GOT3 (cell line): ENCODE measurements around the gene LHX6.

Experiments
- DNase-seq: peaks from one replicate; lab custom pipeline; 2025; ENCODE audit warnings: mixed read lengths; lab: John Stamatoyannopoulos, UW

The LHX6 gene

GRCh38 chr9:122216138-122216797 is 12.5 kb downstream of the LHX6 start:
- DNase-seq: no peak

DNA sequence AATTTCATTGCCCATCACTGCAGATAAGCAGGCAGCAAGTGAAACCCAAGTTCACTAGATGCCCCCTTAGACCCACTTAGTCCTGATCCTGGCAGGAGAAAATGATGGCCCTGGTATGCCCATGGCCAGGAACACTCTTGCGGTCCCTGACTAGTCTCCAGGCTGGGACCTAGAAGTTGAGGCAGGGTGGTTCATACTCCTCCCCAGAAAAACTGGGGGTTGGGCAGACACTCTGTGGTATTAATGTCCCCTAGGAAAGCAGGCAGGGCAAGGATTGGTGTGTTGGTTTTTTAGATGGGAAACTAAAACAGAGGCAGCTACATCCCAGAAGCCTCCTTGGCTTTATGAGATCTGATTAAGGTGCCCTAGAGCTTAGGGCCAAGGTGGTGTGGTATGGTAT is 13.1 kb downstream of the LHX6 start:
- DNase-seq: no peak

DNA sequence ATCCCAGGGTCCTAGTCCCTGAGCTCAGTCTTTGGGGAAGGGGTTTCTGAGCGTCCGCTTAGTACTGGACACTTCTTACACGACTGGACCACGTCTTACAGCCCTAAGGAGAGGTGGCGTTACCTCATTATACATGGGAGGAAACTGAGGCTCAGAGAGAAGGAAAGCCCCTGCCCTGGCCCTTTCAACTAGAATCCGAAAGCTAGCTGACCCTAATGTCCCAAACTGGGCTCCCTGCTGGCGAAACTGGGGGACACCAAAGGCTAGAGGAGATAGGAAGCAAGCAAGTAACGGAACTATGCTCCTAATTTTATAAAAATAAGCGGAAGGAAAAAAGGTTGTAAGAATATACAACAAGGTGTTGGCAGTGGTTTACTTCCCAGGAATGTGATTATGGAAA is 14.2 kb downstream of the LHX6 start:
- DNase-seq: no peak

DNA sequence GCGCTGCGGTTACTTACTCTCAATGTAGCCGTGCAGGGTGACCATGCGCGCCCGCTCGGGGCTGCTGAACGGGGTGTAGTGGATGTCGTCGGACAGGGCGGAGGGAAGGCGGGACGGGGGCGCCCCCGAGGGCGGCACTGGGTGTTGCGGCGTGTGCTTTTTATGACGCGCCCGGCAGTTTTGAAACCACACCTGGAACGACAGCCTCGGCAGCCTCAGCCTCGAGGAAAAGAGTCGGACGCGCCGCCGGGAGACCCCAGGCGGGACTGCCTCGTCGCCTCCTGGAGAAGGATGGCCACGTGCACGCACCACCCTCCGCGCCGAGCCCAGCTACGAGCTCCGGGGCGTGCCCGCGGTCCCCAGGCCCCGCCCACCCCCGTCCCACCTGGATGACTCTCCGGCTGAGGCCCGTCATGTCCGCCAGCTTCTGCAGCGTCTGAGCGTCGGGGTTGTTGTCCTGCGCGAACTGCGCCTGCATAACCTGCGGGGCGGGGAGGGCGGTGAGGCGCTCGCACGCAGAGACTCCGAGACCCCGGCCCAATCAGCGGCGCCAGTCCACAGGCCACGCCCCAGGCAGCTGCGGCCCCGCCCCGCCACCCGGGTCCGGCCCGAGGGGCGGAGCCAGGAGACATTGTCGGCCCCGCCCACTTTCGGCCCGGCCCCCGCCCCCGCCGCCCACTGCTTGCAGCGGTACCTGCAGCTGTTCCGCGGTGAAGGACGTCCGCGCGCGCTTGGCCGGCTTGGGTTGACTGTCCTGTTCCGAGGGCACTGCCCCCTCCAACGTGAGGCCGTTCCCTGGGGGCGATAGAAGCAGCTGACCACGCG is 15.0 kb downstream of the LHX6 start:
- no peak for DNase-seq

GRCh38 chr9:122213102-122213588 is 15.6 kb downstream of the LHX6 start:
- DNase-seq: no peak

GRCh38 chr9:122212473-122213004 is 16.2 kb downstream of the LHX6 start:
- no peak for DNase-seq

- no peak for DNase-seq
These were observed 19.3 kb downstream of the LHX6 start for GRCh38 chr9:122209451-122209850.

- no peak for DNase-seq
These were observed 21.7 kb downstream of the LHX6 start for GRCh38 chr9:122207096-122207495.

GRCh38 chr9:122206118-122207046 is 22.4 kb downstream of the LHX6 start:
- no peak for DNase-seq

- no peak for DNase-seq
These were observed 23.6 kb downstream of the LHX6 start for GRCh38 chr9:122205176-122205575.

- DNase-seq: no peak
These were observed 24.3 kb downstream of the LHX6 start for GRCh38 chr9:122204491-122204890.

DNA sequence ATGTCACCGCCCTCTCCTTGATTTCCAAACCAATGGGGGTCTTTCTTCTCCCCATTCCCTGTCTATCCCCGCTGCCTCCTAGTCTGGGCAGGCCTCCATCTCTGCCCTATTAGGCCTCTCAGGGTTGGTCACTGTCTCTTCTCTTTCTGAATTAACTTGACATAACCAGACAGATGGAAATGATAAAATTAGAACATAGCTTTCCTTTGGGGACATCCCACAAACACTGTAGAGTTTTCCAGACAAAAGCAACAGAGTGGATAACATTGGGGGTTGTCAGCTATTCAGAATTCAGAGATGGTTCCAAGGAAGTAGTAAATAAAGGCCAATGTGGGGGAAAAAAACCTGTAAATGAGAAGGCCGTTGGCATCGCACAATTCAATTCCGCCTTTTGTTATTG is 24.7 kb downstream of the LHX6 start:
- no peak for DNase-seq

GRCh38 chr9:122202111-122202510 is 26.6 kb downstream of the LHX6 start:
- no peak for DNase-seq

DNA sequence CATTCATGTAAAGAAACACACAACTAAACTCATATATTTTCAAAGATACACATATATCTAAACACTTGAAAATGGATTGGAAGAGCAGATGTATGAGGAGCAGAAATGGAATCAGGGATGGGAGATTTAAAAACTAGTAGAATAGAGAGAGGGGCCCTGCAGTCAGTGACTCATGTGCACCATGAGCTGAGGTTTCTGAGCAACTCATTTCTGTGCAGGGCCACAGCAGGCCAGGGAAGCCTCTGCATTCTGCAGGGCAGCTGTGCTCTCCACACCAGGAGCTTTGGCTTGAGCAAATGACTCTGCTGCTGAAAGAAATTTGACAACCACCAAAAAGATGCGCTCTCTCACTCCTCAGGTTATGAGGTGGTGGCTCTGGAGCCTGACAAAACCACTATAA is 27.1 kb downstream of the LHX6 start:
- DNase-seq: no peak

DNA sequence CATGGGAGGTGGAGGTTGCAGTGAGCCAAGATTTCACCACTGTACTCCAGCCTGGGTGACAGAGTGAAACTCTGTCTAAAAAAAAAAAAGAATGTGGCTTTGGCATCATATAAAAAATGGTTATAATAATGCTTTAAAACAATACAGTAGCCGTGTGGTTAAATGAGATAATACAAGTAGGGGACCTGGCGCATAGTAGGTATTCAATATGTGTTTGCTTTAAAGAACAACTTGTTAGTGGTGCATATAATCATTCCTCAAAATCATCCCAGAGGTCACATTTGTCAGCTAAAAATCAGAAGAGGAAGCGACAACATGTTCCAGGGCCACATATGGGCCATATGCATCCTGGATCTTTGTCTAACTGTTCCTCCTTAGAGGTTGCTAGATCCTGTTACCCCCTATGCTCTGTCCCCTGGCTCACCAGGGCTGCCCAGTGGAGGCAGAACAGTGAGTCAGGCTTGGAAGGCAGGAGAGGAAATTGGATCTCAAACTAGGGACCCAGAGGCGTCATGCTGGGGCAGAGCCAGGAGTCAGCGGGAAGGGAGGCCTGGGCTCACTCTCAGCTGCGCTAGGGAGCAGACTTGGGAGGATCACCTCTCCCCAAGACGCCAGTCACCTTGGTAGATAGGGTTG is 27.7 kb downstream of the LHX6 start:
- DNase-seq: no peak

- no peak for DNase-seq
These were observed 30.9 kb downstream of the LHX6 start for GRCh38 chr9:122197882-122198281.

DNA sequence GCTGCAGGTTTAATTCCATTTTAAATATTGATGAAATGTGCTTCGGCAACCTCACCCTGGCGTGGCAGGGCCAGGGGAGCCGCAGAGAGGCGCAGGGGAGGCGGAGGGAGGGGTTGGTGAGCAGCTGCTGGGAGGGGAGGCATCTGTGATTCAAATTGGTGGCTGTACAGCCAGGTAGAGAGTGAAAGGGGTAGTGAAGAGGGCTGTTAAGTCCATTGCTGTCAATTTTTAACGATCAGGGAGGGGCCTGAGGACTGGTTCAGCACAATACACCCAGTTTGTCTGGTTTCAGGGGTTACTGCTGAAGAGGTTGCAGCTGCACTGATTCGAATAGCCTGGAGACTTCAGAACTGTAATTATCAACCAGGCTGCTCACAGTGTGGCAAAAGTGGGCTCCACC is 31.3 kb downstream of the LHX6 start:
- DNase-seq: no peak

GRCh38 chr9:122195875-122196274 is 32.9 kb downstream of the LHX6 start:
- DNase-seq: no peak

DNA sequence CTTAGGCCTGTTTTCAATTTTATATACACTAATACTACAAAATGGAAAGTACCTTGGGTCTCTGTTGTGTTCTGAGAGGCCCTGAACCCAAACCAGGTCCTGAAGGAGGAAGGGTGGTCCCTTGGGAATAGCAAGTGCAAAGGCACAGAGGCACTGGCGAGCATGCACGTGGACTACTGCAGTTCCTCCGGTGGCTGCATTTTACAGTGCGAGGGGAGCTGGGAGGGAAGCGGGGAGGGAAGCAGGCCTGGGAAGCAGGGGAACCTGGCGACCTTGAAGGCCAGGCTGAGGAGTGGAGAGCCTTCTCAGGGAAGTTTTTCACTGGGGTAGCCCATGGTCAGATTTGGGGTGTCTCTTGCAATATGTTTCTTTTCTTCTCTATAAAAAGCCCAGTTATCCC is 35.1 kb downstream of the LHX6 start:
- no peak for DNase-seq

- DNase-seq: no peak
These were observed 35.7 kb downstream of the LHX6 start for GRCh38 chr9:122192914-122193525.

DNA sequence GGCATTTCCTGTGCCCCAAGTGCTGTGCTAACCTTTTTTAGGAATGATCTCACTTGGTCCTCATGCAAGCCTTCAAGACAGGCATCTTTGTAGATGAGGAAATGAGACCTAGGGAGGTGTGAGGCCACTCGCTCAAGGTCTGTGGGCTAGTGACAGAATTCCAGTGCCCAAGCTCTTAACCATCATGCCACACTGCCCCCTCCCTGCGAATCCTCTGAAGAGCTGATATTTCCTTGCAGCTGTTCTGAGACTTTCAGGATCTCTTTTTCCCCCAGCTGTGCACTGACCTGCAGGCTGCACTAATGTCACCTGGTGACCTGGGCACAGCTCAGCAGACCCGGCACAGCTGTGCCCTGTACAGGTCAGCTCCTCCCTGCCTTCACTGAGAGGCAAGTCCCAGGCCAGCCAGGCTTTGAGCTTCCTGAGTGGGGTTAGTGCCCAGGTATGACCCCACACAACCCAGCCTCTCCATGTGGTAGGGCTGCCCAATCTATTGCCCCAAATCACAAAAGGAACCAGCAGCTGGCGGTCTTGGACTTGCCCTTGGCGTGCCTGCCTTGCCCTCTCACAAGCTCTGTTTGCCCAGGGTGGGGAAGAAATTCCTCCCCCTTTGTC is 36.4 kb downstream of the LHX6 start:
- DNase-seq: no peak
